Mucosa of rectum (tissue), 2 donors: ENCODE measurements around the gene MOCS3.

Experiments used
- H3K27ac ChIP-seq, 2 donors: one replicate each; pipeline ENCODE4 v1.7.0; 2013; ENCODE audit warnings: inconsistent platforms in 2 of 2, low read depth in 2 of 2, low read length in 2 of 2
- H3K27me3 ChIP-seq, 2 donors: one replicate each; pipeline ENCODE4 v1.7.0; 2013; ENCODE audit warnings: low read length in 2 of 2; ENCODE audit not compliant: control insufficient read depth in 2 of 2, insufficient read depth in 2 of 2
- H3K36me3 ChIP-seq, 2 donors: one replicate each; pipeline ENCODE4 v1.7.0; 2013; ENCODE audit warnings: low read length in 2 of 2; ENCODE audit not compliant: control insufficient read depth in 2 of 2, insufficient read depth in 2 of 2
- H3K4me1 ChIP-seq, 2 donors: one replicate each; pipeline ENCODE4 v1.7.0; 2013; ENCODE audit warnings: low read length in 2 of 2, mild to moderate bottlenecking in 1 of 2; ENCODE audit not compliant: control insufficient read depth in 2 of 2, insufficient read depth in 2 of 2
- H3K4me3 ChIP-seq, 2 donors: one replicate each; pipeline ENCODE4 v1.7.0; 2013; ENCODE audit warnings: low read length in 2 of 2
- H3K9ac ChIP-seq, 2 donors: one replicate each; pipeline ENCODE4 v1.7.0; 2013; ENCODE audit warnings: low read length in 2 of 2, low read depth in 1 of 2, mild to moderate bottlenecking in 1 of 2
- H3K9me3 ChIP-seq, 2 donors: one replicate each; pipeline ENCODE4 v1.7.0; 2013; ENCODE audit warnings: low read length in 2 of 2; ENCODE audit not compliant: control insufficient read depth in 2 of 2
- donor health status: healthy.
- donor health status: Normal muscosa, but diverticular disease.

The MOCS3 gene

GRCh38 chr20:50993876-50994275 lies 35.3 kb downstream of the MOCS3 start:
- no peak overlapping the region for H3K4me3 ChIP-seq
- peaks cover 2 to 3% of the 10 kb centered on the region in 2 donors for H3K27me3 ChIP-seq
- H3K27ac ChIP-seq: no peak overlapping the region
- H3K9me3 ChIP-seq: no peaks in the 10 kb centered on the region
- peaks cover 0 to 3% of the 10 kb centered on the region in 2 donors for H3K4me1 ChIP-seq
- H3K36me3 ChIP-seq: no peaks in the 10 kb centered on the region
- H3K9ac ChIP-seq: no peak overlapping the region

DNA sequence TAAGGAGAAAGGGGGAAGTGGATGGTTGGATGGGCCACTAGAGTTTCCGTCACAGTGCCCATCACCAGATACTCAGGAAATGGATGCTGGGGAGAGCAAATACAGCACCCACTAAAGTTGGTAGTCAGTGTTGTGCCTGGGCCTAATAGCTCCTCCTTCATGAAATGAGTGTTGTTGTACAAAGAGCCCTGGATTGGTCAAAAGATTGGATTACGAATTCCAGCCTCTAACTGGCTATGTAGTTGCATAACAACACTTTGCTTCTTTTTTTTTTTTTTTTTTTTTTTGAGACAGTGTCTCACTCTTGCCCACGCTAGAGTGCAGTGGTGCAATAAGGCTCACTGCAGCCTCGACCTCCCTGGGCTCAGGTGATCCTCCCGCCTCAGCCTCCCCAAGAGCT lies 36.9 kb downstream of the MOCS3 start:
- no peaks in the 10 kb centered on the region for H3K36me3 ChIP-seq
- H3K27me3 ChIP-seq: peaks cover 2 to 3% of the 10 kb centered on the region in 2 donors
- no peak overlapping the region for H3K4me3 ChIP-seq
- no peaks in the 10 kb centered on the region for H3K9me3 ChIP-seq
- H3K27ac ChIP-seq: no peak overlapping the region
- no peak overlapping the region for H3K9ac ChIP-seq
- peaks cover 0 to 3% of the 10 kb centered on the region in 2 donors for H3K4me1 ChIP-seq

GRCh38 chr20:50996901-50997865 lies 38.6 kb downstream of the MOCS3 start:
- Histone ChIP-seq H3K4me1 (peaks cover 0 to 3% of the 10 kb centered on the region in 2 donors), H3K27me3 (peaks cover 3 to 6% of the 10 kb centered on the region in 2 donors), H3K9ac (no peak overlapping the region), H3K4me3 (no peak overlapping the region), H3K9me3 (no peaks in the 10 kb centered on the region), H3K36me3 (no peaks in the 10 kb centered on the region), H3K27ac (no peak overlapping the region)

- H3K9ac ChIP-seq: no peak overlapping the region
- no peaks in the 10 kb centered on the region for H3K9me3 ChIP-seq
- H3K27me3 ChIP-seq: peaks cover 3 to 8% of the 10 kb centered on the region in 2 donors
- no peaks in the 10 kb centered on the region for H3K36me3 ChIP-seq
- H3K27ac ChIP-seq: no peak overlapping the region
- no peaks in the 10 kb centered on the region for H3K4me1 ChIP-seq
- no peak overlapping the region for H3K4me3 ChIP-seq
Measured at GRCh38 chr20:50999355-50999754, 40.7 kb downstream of the MOCS3 start.

- Histone ChIP-seq H3K9me3 (no peaks in the 10 kb centered on the region), H3K4me3 (no peak overlapping the region), H3K27ac (no peak overlapping the region), H3K27me3 (peaks cover 3 to 8% of the 10 kb centered on the region in 2 donors), H3K36me3 (no peaks in the 10 kb centered on the region), H3K4me1 (no peaks in the 10 kb centered on the region), H3K9ac (no peak overlapping the region)
Measured at GRCh38 chr20:51001430-51002265, 43.0 kb downstream of the MOCS3 start.

- H3K9ac ChIP-seq: no peak overlapping the region
- peaks cover 3 to 6% of the 10 kb centered on the region in 2 donors for H3K27me3 ChIP-seq
- H3K27ac ChIP-seq: no peak overlapping the region
- no peaks in the 10 kb centered on the region for H3K9me3 ChIP-seq
- no peaks in the 10 kb centered on the region for H3K4me1 ChIP-seq
- no peak overlapping the region for H3K4me3 ChIP-seq
- no peaks in the 10 kb centered on the region for H3K36me3 ChIP-seq
Measured at GRCh38 chr20:51002633-51003032, 44.0 kb downstream of the MOCS3 start.

DNA sequence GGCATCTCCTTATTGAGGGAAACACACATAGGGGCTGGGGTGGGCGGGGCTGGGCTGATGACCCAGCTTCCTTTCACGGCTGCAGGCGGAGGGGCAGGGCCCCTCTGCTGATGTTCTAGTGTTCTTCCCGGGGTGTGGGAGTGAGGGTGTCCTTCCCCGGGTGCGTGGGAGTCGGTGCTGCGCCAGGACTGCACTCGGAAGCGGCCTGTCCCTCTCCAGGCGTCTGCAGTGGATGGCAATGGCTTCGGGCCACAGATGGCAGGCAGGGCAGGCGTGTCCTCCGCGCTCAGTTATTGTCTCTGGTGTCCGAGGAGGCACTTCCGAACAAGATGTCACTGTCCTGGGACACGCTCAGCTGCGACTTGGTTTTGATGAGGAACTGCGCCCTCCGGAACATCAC lies 45.1 kb downstream of the MOCS3 start:
- Histone ChIP-seq H3K4me3 (no peak overlapping the region), H3K27me3 (peaks cover 0 to 6% of the 10 kb centered on the region in 2 donors), H3K27ac (no peak overlapping the region), H3K4me1 (no peaks in the 10 kb centered on the region), H3K9me3 (no peaks in the 10 kb centered on the region), H3K36me3 (no peaks in the 10 kb centered on the region), H3K9ac (no peak overlapping the region)

- Histone ChIP-seq H3K27ac (no peak overlapping the region), H3K4me1 (peaks cover 3 to 4% of the 10 kb centered on the region in 2 donors), H3K9ac (no peak overlapping the region), H3K4me3 (no peak overlapping the region), H3K9me3 (no peaks in the 10 kb centered on the region), H3K36me3 (no peaks in the 10 kb centered on the region), H3K27me3 (peaks cover 0 to 6% of the 10 kb centered on the region in 2 donors)
Measured at GRCh38 chr20:51004305-51004727, 45.7 kb downstream of the MOCS3 start.

GRCh38 chr20:51004781-51005180 lies 46.2 kb downstream of the MOCS3 start:
- Histone ChIP-seq H3K27ac (no peak overlapping the region), H3K4me3 (no peak overlapping the region), H3K36me3 (no peaks in the 10 kb centered on the region), H3K27me3 (peaks cover 0 to 6% of the 10 kb centered on the region in 2 donors), H3K9ac (no peak overlapping the region), H3K4me1 (peaks cover 3 to 5% of the 10 kb centered on the region in 2 donors), H3K9me3 (no peaks in the 10 kb centered on the region)

- H3K9ac ChIP-seq: no peak overlapping the region
Measured at GRCh38 chr20:51005214-51005613, 46.6 kb downstream of the MOCS3 start.

More at GRCh38 chr20:51005214-51005613, 46.6 kb downstream of the MOCS3 start:
- H3K27me3 ChIP-seq: peaks cover 0 to 6% of the 10 kb centered on the region in 2 donors
- H3K36me3 ChIP-seq: no peaks in the 10 kb centered on the region
- H3K4me3 ChIP-seq: no peak overlapping the region
- H3K27ac ChIP-seq: no peak overlapping the region
- H3K4me1 ChIP-seq: peaks cover 3 to 5% of the 10 kb centered on the region in 2 donors
- H3K9me3 ChIP-seq: no peaks in the 10 kb centered on the region
